Thyroid gland (tissue), 4 donors: ENCODE data around the gene RAB8B.

Experiments
- POLR2A ChIP-seq, 2 donors: fragments of 450-650 bp; IDR thresholded peaks; one replicate each; pipeline ENCODE4 v1.6.1; 2017; ENCODE audit warnings: antibody characterized with exemption in 2 of 2, mild to moderate bottlenecking in 2 of 2, moderate library complexity in 1 of 2
- TF ChIP-seq, protein P1 (sequence below), 6 experiments: fragments of 200-600 bp in 3 of 6; fragments of 450-650 bp in 3 of 6; sonication (generic) in 3 of 6; IDR thresholded peaks; one replicate each; pipeline ENCODE4 v1.5.1; 2016 to 2019; ENCODE audit warnings: antibody characterized with exemption in 6 of 6, mild to moderate bottlenecking in 2 of 6, inconsistent platforms in 1 of 6, moderate library complexity in 1 of 6

GRCh38 chr15:63194302-63194701 is 4.9 kb downstream of the RAB8B start:
- TF ChIP-seq, protein P1, sequence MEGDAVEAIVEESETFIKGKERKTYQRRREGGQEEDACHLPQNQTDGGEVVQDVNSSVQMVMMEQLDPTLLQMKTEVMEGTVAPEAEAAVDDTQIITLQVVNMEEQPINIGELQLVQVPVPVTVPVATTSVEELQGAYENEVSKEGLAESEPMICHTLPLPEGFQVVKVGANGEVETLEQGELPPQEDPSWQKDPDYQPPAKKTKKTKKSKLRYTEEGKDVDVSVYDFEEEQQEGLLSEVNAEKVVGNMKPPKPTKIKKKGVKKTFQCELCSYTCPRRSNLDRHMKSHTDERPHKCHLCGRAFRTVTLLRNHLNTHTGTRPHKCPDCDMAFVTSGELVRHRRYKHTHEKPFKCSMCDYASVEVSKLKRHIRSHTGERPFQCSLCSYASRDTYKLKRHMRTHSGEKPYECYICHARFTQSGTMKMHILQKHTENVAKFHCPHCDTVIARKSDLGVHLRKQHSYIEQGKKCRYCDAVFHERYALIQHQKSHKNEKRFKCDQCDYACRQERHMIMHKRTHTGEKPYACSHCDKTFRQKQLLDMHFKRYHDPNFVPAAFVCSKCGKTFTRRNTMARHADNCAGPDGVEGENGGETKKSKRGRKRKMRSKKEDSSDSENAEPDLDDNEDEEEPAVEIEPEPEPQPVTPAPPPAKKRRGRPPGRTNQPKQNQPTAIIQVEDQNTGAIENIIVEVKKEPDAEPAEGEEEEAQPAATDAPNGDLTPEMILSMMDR (IDR thresholded peaks at IDR 0.05), result no peak
- TF ChIP-seq POLR2A (IDR thresholded peaks at IDR 0.05), result no peak
